Gastroesophageal sphincter (tissue), 4 donors: ENCODE data around the gene SENP5. TPM values are rescaled to one million over a fixed set of nuclear protein-coding genes. Genes with fewer than 3 reads are reported as not detected.

Experiments
- ATAC-seq: fragments of 150-250 bp; one replicate; pipeline ENCODE4 v1.9.1; 2016; ENCODE audit warnings: mild to moderate bottlenecking, moderate library complexity
- H3K27ac ChIP-seq, 4 donors: fragments of 200-600 bp; sonication (generic) in 3 of 4; 1 replicate in 3 of 4; 2 replicates in 1 of 4; pipeline ENCODE4 v1.5.1; 2016 to 2019
- H3K27me3 ChIP-seq: fragments of 200-600 bp; sonication (generic); one replicate; pipeline ENCODE4 v1.5.1; 2019
- H3K36me3 ChIP-seq, 2 donors: fragments of 200-600 bp; sonication (generic); one replicate each; pipeline ENCODE4 v1.5.1; 2019; ENCODE audit warnings: control low read depth in 1 of 2
- H3K4me1 ChIP-seq, 3 donors: fragments of 200-600 bp; sonication (generic); 1 replicate in 2 of 3; 2 replicates in 1 of 3; pipeline ENCODE4 v1.5.1; 2016 to 2019; ENCODE audit warnings: control low read depth in 2 of 3
- H3K4me3 ChIP-seq, 2 donors: fragments of 200-600 bp; sonication (generic); one replicate each; pipeline ENCODE4 v1.5.1; 2019; ENCODE audit warnings: mild to moderate bottlenecking in 1 of 2, moderate library complexity in 1 of 2
- H3K9me3 ChIP-seq, 3 donors: fragments of 200-600 bp; sonication (generic); one replicate each; pipeline ENCODE4 v1.5.1; 2017 to 2019; ENCODE audit warnings: control low read depth in 2 of 3
- EP300 ChIP-seq: sonication (generic); formaldehyde crosslinking; IDR thresholded peaks from one replicate; pipeline ENCODE4 v1.6.1; 2017; ENCODE audit warnings: antibody characterized with exemption, mild to moderate bottlenecking
- POLR2A ChIP-seq, 2 donors: fragments of 450-650 bp; IDR thresholded peaks; one replicate each; pipeline ENCODE4 v1.6.1; 2017; ENCODE audit warnings: antibody characterized with exemption in 2 of 2, mild to moderate bottlenecking in 2 of 2, moderate library complexity in 1 of 2
- POLR2AphosphoS5 ChIP-seq: sonication (generic); formaldehyde crosslinking; IDR thresholded peaks from one replicate; pipeline ENCODE4 v1.6.1; 2017; ENCODE audit warnings: antibody characterized with exemption
- WGBS, 2 donors: methylation state at CpG; one replicate each; pipeline ENCODE4 v1.1.5; 2018; ENCODE audit warnings: low coverage in 1 of 2; 5-methylcytosine and 5-hydroxymethylcytosine counted together
- total RNA-seq, 4 donors: library from RNA; depleted of rRNA; stranded (reverse); fragments of >200 nt; gene quantifications; one replicate each; pipeline ENCODE4 v1.1.0, GENCODE V29; 2016
- TF ChIP-seq, protein P1 (sequence below), 4 experiments: fragments of 200-600 bp in 2 of 4; fragments of 450-650 bp in 2 of 4; sonication (generic) in 1 of 4; IDR thresholded peaks; one replicate each; pipeline ENCODE4 v1.5.1; 2017 to 2019; ENCODE audit warnings: antibody characterized with exemption in 4 of 4, mild to moderate bottlenecking in 2 of 4, moderate library complexity in 2 of 4

The SENP5 gene
- total RNA-seq, 4 donors from 2014 or later: 47.0 to 79.5 (median 52.0) TPM

DNA sequence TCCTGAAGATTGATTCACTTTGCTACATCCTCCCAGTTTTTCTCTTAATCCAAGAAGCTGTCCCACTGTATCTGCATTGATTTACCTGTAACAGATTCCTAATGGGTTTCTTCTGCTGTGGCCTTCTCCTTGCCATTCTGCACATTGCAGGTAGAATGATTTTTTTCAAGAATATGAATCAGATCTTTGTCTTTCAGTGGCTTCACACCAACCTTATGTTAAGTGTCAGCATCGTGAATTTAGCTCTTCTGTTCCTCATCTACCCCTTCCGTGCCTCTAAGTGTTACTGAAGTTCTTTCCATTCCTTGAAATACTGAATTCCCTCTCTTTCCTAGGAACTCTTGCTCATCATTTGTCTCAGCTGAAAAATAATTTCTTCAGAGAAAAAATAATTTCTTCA is 7.5 kb downstream of the SENP5 start:
- H3K4me1 ChIP-seq: peaks cover 0 to 39% (median 0%) of the 10 kb centered on the region in 3 donors
- peaks cover 0 to 6% of the 10 kb centered on the region in 2 donors for H3K36me3 ChIP-seq
- WGBS, 2 donors: 79% methylated on average over 2 of the region's 2 CpGs; no CpG with 5 or more reads in 1 of the 2 donors
- H3K27ac ChIP-seq: no peak overlapping the region
- H3K4me3 ChIP-seq: no peak overlapping the region
- H3K9me3 ChIP-seq: no peaks in the 10 kb centered on the region
- no peaks in the 10 kb centered on the region for H3K27me3 ChIP-seq
- no peak for TF ChIP-seq EP300
- no peak for TF ChIP-seq POLR2AphosphoS5
- TF ChIP-seq, protein P1, sequence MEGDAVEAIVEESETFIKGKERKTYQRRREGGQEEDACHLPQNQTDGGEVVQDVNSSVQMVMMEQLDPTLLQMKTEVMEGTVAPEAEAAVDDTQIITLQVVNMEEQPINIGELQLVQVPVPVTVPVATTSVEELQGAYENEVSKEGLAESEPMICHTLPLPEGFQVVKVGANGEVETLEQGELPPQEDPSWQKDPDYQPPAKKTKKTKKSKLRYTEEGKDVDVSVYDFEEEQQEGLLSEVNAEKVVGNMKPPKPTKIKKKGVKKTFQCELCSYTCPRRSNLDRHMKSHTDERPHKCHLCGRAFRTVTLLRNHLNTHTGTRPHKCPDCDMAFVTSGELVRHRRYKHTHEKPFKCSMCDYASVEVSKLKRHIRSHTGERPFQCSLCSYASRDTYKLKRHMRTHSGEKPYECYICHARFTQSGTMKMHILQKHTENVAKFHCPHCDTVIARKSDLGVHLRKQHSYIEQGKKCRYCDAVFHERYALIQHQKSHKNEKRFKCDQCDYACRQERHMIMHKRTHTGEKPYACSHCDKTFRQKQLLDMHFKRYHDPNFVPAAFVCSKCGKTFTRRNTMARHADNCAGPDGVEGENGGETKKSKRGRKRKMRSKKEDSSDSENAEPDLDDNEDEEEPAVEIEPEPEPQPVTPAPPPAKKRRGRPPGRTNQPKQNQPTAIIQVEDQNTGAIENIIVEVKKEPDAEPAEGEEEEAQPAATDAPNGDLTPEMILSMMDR (IDR thresholded peaks at IDR 0.05): no peak
- ATAC-seq: no peak

DNA sequence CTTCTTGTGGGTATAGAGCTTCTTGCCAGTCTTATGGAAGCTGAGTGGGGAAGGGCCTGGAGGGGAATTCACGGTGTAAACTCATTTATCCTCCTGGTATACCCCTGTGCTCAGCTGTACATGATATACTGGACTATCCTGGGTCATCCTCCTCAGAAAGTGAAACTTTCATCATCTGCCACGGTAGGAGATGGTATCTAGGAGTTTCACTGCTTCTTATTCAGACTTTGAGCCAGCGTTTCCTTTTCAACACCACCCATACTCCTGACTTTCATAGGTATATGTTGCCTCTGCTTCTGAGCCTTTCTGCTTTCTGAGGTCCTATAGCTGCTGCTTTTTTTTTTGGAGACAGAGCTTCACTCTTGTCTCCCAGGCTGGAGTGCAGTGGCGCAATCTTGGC is 15.6 kb downstream of the SENP5 start:
- 79 to 83% methylated on average over 4 of the region's 4 CpGs for WGBS, 2 donors
- no peak for ATAC-seq
- H3K36me3 ChIP-seq: peaks cover 0 to 36% of the 10 kb centered on the region in 2 donors

DNA sequence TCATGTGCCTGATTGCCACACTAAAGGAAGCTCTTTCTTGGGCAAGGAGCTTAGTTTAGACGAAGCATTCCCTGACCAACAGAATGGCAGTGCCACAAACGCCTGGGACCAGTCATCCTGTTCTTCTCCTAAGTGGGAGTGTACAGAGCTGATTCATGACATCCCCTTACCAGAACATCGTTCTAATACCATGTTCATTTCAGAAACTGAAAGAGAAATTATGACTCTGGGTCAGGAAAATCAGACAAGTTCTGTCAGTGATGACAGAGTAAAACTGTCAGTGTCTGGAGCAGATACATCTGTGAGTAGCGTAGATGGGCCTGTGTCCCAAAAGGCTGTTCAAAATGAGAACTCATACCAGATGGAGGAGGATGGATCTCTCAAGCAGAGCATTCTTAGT is 18.4 kb downstream of the SENP5 start:
- H3K9me3 ChIP-seq: no peaks in the 10 kb centered on the region
- 45 to 80% methylated on average over 1 to 3 of the region's 4 CpGs for WGBS, 2 donors
- H3K4me1 ChIP-seq: peaks cover 0 to 11% (median 0%) of the 10 kb centered on the region in 3 donors
- H3K36me3 ChIP-seq: peaks cover 0 to 38% of the 10 kb centered on the region in 2 donors
- TF ChIP-seq POLR2A (IDR thresholded peaks at IDR 0.05) (no peak), POLR2AphosphoS5 (no peak), EP300 (no peak)
- no peak overlapping the region for H3K27ac ChIP-seq
- ATAC-seq: no peak
- no peaks in the 10 kb centered on the region for H3K27me3 ChIP-seq
- H3K4me3 ChIP-seq: no peak overlapping the region

More for the DNA sequence above, 15.6 kb downstream of the SENP5 start:
- TF ChIP-seq POLR2A (IDR thresholded peaks at IDR 0.05): no peak
- TF ChIP-seq EP300: no peak
- TF ChIP-seq, protein P1 (IDR thresholded peaks at IDR 0.05): no peak
- no peak for TF ChIP-seq POLR2AphosphoS5
- H3K9me3 ChIP-seq: no peaks in the 10 kb centered on the region
- peaks cover 0 to 16% (median 0%) of the 10 kb centered on the region in 3 donors for H3K4me1 ChIP-seq
- H3K4me3 ChIP-seq: no peak overlapping the region
- H3K27ac ChIP-seq: no peak overlapping the region
- H3K27me3 ChIP-seq: no peaks in the 10 kb centered on the region

DNA sequence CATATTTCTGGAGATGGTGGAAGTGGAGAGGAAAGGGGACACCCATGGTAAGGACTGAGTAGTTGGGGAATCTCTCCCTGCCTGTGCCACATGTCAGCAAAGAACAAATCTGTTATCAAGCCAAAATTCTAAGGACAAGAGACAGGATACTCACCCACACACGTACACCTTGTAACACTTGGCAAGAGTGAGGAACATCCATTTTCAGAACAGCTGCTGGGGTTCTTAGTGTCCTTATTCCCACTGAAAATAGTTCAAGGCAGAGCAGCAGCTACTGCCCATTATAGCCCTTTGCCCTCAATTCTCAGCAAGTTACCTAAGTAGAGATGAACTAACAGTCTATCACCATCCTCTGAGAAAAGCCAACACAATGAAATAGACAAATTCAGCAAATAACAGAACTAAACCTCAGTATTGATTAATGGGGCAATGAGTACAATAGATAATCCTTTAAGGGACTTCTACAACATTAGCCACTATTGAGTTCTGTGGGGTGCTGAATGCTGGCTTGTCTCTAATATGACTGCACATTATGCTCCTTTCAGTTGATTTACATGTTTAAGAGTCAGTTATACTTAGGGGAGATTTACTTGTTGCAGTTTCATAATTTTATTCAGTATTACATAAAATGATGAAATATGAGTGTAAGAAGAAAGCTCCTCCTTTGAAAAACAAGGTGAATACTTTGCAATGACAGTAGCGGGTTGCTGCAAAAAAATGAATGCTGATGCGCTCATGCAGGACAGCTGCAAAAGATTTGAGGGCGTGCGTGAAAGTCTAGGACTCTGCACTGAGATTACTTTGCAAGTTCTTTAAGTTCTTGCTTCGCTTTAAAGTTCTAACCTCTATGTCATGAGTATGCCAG is 22.4 kb downstream of the SENP5 start:
- no peak for ATAC-seq
- H3K4me3 ChIP-seq: no peak overlapping the region
- H3K4me1 ChIP-seq: peaks cover 0 to 27% (median 0%) of the 10 kb centered on the region in 3 donors
- no peaks in the 10 kb centered on the region for H3K9me3 ChIP-seq
- H3K27ac ChIP-seq: no peak overlapping the region
- H3K36me3 ChIP-seq: peaks cover 0 to 34% of the 10 kb centered on the region in 2 donors
- TF ChIP-seq, protein P1 (IDR thresholded peaks at IDR 0.05): no peak
- TF ChIP-seq POLR2A (IDR thresholded peaks at IDR 0.05) (no peak), POLR2AphosphoS5 (no peak), EP300 (no peak)
- WGBS, 2 donors: 89 to 98% methylated on average over 5 to 6 of the region's 6 CpGs
- no peaks in the 10 kb centered on the region for H3K27me3 ChIP-seq

DNA sequence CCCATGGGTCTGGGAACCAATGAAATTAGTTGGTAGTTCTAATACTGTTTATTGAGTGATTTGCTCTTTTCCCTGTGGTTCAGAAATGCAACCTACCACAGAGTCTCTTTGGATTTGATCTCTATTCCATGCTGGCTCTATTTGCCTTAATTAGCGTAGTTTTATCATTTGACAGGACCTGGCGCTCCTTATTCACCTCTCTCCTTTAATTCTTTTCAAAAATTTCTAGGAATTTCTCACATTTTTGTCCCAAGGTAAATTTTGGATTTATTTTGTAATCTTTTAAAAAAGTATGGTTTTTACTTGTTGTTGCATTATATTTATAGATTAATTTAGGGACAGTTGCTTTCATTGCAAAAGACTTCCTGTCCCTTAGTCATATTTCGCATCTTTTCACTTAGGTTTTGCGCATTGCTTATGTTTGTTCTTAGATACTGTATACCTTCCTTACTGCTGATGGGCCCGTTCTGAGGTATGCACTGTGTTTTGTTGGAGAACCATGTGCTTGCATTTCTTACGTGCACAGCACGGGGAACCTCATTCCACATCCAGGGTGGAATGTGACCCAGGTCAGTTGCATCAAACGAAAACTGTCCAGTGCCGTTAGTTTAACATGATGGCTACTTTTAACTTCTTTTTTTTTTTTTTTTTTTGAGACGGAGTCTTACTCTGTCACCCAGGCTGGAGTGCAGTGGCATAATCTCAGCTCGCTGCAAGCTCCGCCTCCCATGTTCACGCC is 27.0 kb downstream of the SENP5 start:
- no peak overlapping the region for H3K27ac ChIP-seq
- H3K4me1 ChIP-seq: peaks cover 0 to 25% (median 0%) of the 10 kb centered on the region in 3 donors
- H3K27me3 ChIP-seq: no peaks in the 10 kb centered on the region
- no peaks in the 10 kb centered on the region for H3K36me3 ChIP-seq
- no peak overlapping the region for H3K4me3 ChIP-seq
- no peaks in the 10 kb centered on the region for H3K9me3 ChIP-seq
- ATAC-seq: no peak
- WGBS, 2 donors: 89 to 91% methylated on average over 9 to 13 of the region's 13 CpGs
- TF ChIP-seq POLR2A (IDR thresholded peaks at IDR 0.05): no peak
- TF ChIP-seq, protein P1 (IDR thresholded peaks at IDR 0.05): no peak
- no peak for TF ChIP-seq EP300
- TF ChIP-seq POLR2AphosphoS5: no peak
